Transverse colon (tissue), 4 donors: ENCODE measurements around the gene ADIRF. TPM values are rescaled to one million over a fixed set of nuclear protein-coding genes. Genes with fewer than 3 reads are reported as not detected.
A peak's percentile ranks its signal among the peaks of the same experiment; 100 is the strongest.
"Not testable (repeated sequence)": the region's sequence is repeated elsewhere in the genome, so short reads cannot be mapped to it uniquely, and the experiment has no call there.

Source experiments
- DNase-seq: peaks from one replicate; pipeline ENCODE4 v3.0.0-alpha.2; 2019
- H3K27ac ChIP-seq, 4 donors: fragments of 200-600 bp; sonication (generic); 2 replicates each; pipeline ENCODE4 v1.5.1; 2016 to 2018; ENCODE audit warnings: inconsistent platforms in 4 of 4
- H3K27me3 ChIP-seq: fragments of 200-600 bp; sonication (generic); 2 replicates; pipeline ENCODE4 v1.5.1; 2017; ENCODE audit warnings: inconsistent platforms
- H3K36me3 ChIP-seq, 4 donors: fragments of 200-600 bp; sonication (generic); 2 replicates each; pipeline ENCODE4 v1.5.1; 2017 to 2019; ENCODE audit warnings: inconsistent platforms in 4 of 4
- H3K4me1 ChIP-seq, 4 donors: fragments of 200-600 bp; sonication (generic); 2 replicates each; pipeline ENCODE4 v1.5.1; 2017 to 2020; ENCODE audit warnings: inconsistent platforms in 4 of 4
- H3K4me3 ChIP-seq, 4 donors: fragments of 200-600 bp; sonication (generic); 1 replicate in 1 of 4; 2 replicates in 3 of 4; pipeline versions ENCODE4 v1.5.1 to v1.6.1; 2017 to 2019; ENCODE audit warnings: inconsistent platforms in 4 of 4
- H3K9me3 ChIP-seq, 2 donors: fragments of 200-600 bp; sonication (generic); 2 replicates each; pipeline ENCODE4 v1.5.1; 2017 to 2019; ENCODE audit warnings: inconsistent platforms in 2 of 2
- CTCF ChIP-seq, 5 experiments: fragments of 200-600 bp in 3 of 5; fragments of 450-650 bp in 2 of 5; sonication (generic) in 3 of 5; IDR thresholded peaks; 1 replicate in 2 of 5; 2 replicates in 3 of 5; pipeline ENCODE4 v1.5.1; 2016 to 2017; ENCODE audit warnings: antibody characterized with exemption in 5 of 5, inconsistent platforms in 3 of 5, mild to moderate bottlenecking in 2 of 5, moderate library complexity in 1 of 5
- EP300 ChIP-seq: sonication (generic); formaldehyde crosslinking; IDR thresholded peaks from one replicate; pipeline ENCODE4 v1.6.1; 2017; ENCODE audit warnings: antibody characterized with exemption, low read depth
- POLR2A ChIP-seq: fragments of 450-650 bp; IDR thresholded peaks from one replicate; pipeline ENCODE4 v1.6.1; 2016; ENCODE audit warnings: antibody characterized with exemption, mild to moderate bottlenecking, moderate library complexity
- POLR2AphosphoS5 ChIP-seq, 3 donors: sonication (generic); formaldehyde crosslinking; IDR thresholded peaks; one replicate each; pipeline ENCODE4 v1.6.1; 2016; ENCODE audit warnings: antibody characterized with exemption in 3 of 3
- WGBS, 2 donors: methylation state at CpG; one replicate each; pipeline ENCODE4 v1.1.5; 2018; ENCODE audit warnings: low coverage in 1 of 2; 5-methylcytosine and 5-hydroxymethylcytosine counted together
- in situ Hi-C, 4 donors: fragments of 200-750 bp; cut with MboI; loops; one replicate each; pipeline versions ENCODE4 v1.15.0 to v1.15.1; 2017; ENCODE audit warnings: low sequenced_read_pairs in 3 of 4, low pct_ligation_motif_present in 1 of 4, low pct_unique_long_range_greater_than_20kb in 1 of 4
- intact Hi-C: fragments of 100-400 bp; cut with DNase I; formaldehyde crosslinking; loops from one replicate; pipeline ENCODE4 v1.15.1; 2023; ENCODE audit warnings: low total_unique reads
- total RNA-seq, 4 donors: library from RNA; depleted of rRNA; stranded (reverse); fragments of >200 nt; gene quantifications; one replicate each; pipeline ENCODE4 v1.1.0, GENCODE V29; 2016

ADIRF gene
- total RNA-seq, 4 donors from 2014 or later = 35.0 to 194 (median 117) TPM

- intact Hi-C loops = no loop called here
- H3K4me1 ChIP-seq = peaks cover 21 to 63% (median 51%) of the 10 kb centered on the region in 4 donors
- 9% methylated on average over 63 of the region's 66 CpGs; no CpG with 5 or more reads in 1 of the 2 donors for WGBS, 2 donors
These were observed 3.1 kb downstream of the ADIRF start for GRCh38 chr10:86971232-86971991.

GRCh38 chr10:86972613-86973380 lies 4.5 kb downstream of the ADIRF start:
- H3K27ac ChIP-seq = peak overlapping the region; percentile 88 to 95 (median 91)
- no peaks in the 10 kb centered on the region for H3K36me3 ChIP-seq
- H3K9me3 ChIP-seq = no peaks in the 10 kb centered on the region
- intact Hi-C loops (no loop called here), in situ Hi-C loops (no loop called here)
- DNase-seq = no peak
- H3K27me3 ChIP-seq = no peaks in the 10 kb centered on the region
- WGBS, 2 donors = 95% methylated on average over 4 to 11 of the region's 11 CpGs
- peaks cover 13 to 49% (median 39%) of the 10 kb centered on the region in 4 donors for H3K4me1 ChIP-seq
- H3K4me3 ChIP-seq = no peak overlapping the region
- TF ChIP-seq CTCF (IDR thresholded peaks at IDR 0.05) = no peak
- TF ChIP-seq POLR2A = no peak
- TF ChIP-seq POLR2AphosphoS5 (IDR thresholded peaks at IDR 0.05) = no peak

More at GRCh38 chr10:86971232-86971991, 3.1 kb downstream of the ADIRF start:
- DNase-seq = peak; percentile 94
- TF ChIP-seq EP300 = peak; percentile 94
- peak; percentile 25 for TF ChIP-seq POLR2A
- peak; percentile 93 to 97 (median 95) for TF ChIP-seq POLR2AphosphoS5 (IDR thresholded peaks at IDR 0.05)
- TF ChIP-seq CTCF (IDR thresholded peaks at IDR 0.05) = peak in 3 of 5 experiments; percentile 12 to 66 (median 12)
- in situ Hi-C loops = no loop called here
- no peaks in the 10 kb centered on the region for H3K27me3 ChIP-seq
- H3K9me3 ChIP-seq = no peaks in the 10 kb centered on the region
- H3K36me3 ChIP-seq = no peaks in the 10 kb centered on the region
- H3K27ac ChIP-seq = peak overlapping the region; percentile 88 to 95 (median 91)
- peak overlapping the region; percentile 38 to 59 (median 53) for H3K4me3 ChIP-seq

GRCh38 chr10:86974484-86974883 lies 6.2 kb downstream of the ADIRF start:
- TF ChIP-seq CTCF (IDR thresholded peaks at IDR 0.05) (no peak), POLR2AphosphoS5 (IDR thresholded peaks at IDR 0.05) (no peak), EP300 (no peak), POLR2A (no peak)
- H3K4me3 ChIP-seq = no peak overlapping the region

GRCh38 chr10:86976362-86977056 lies 8.2 kb downstream of the ADIRF start:
- in situ Hi-C loops = no loop called here
- TF ChIP-seq POLR2AphosphoS5 (IDR thresholded peaks at IDR 0.05) = no peak
- TF ChIP-seq POLR2A = no peak
- no peak for TF ChIP-seq CTCF (IDR thresholded peaks at IDR 0.05)
- TF ChIP-seq EP300 = no peak
- Histone ChIP-seq H3K27me3 (no peaks in the 10 kb centered on the region), H3K36me3 (no peaks in the 10 kb centered on the region), H3K9me3 (no peaks in the 10 kb centered on the region), H3K27ac (peak overlapping the region in 1 of 4 donors; percentile 35), H3K4me1 (peaks cover 7 to 39% (median 21%) of the 10 kb centered on the region in 4 donors), H3K4me3 (no peak overlapping the region)
- intact Hi-C loops = no loop called here
- 91 to 100% methylated on average over 3 to 5 of the region's 5 CpGs for WGBS, 2 donors
- DNase-seq = no peak

More at GRCh38 chr10:86974484-86974883, 6.2 kb downstream of the ADIRF start:
- intact Hi-C loops (no loop called here), in situ Hi-C loops (no loop called here)
- H3K9me3 ChIP-seq = no peaks in the 10 kb centered on the region
- no peak for DNase-seq
- WGBS, 2 donors = 86% methylated on average over 7 of the region's 7 CpGs
- no peaks in the 10 kb centered on the region for H3K27me3 ChIP-seq
- no peaks in the 10 kb centered on the region for H3K36me3 ChIP-seq
- H3K27ac ChIP-seq = no peak overlapping the region
- H3K4me1 ChIP-seq = peaks cover 2 to 45% (median 25%) of the 10 kb centered on the region in 4 donors

GRCh38 chr10:86978457-86978856 lies 10.2 kb downstream of the ADIRF start:
- peak; percentile 7 for DNase-seq
- intact Hi-C loops, H3K36me3 ChIP-seq, H3K27me3 ChIP-seq, H3K9me3 ChIP-seq, in situ Hi-C loops, H3K4me3 ChIP-seq: not testable (repeated sequence)
- 67 to 76% methylated on average over 3 of the region's 3 CpGs for WGBS, 2 donors
- Histone ChIP-seq H3K4me1 (peaks cover 7 to 31% (median 15%) of the 10 kb centered on the region in 4 donors), H3K27ac (peak overlapping the region; percentile 2 to 34 (median 8))
